ENCODE data around the gene SLC16A1.

Gene SLC16A1

GRCh38 chr1:112935461-112936111 is 20.4 kb downstream of the SLC16A1 start:
- no peak for TF ChIP-seq POLR2AphosphoS5 (IDR thresholded peaks at IDR 0.05; ENCODE audit: low read depth, low read length)
- TF ChIP-seq FOXP2 (optimal IDR thresholded peaks at IDR 0.05; ENCODE audit: borderline replicate concordance, extremely low read depth, extremely low read length, insufficient read depth), result no peak
- no peak for TF ChIP-seq TAF1 (IDR thresholded peaks at IDR 0.05; ENCODE audit: borderline replicate concordance, insufficient read depth, low read length)
- TF ChIP-seq SIN3A (IDR thresholded peaks at IDR 0.05; ENCODE audit: borderline replicate concordance, insufficient read depth, low read length), result no peak
- no peak for TF ChIP-seq REST (IDR thresholded peaks at IDR 0.05; ENCODE audit: insufficient read depth in 1 of 2, low read depth in 2 of 2, low read length in 2 of 2)

GRCh38 chr1:112934577-112934976 is 21.4 kb downstream of the SLC16A1 start:
- TF ChIP-seq REST (IDR thresholded peaks at IDR 0.05; ENCODE audit: insufficient read depth in 1 of 2, low read depth in 2 of 2, low read length in 2 of 2) (no peak), TAF1 (IDR thresholded peaks at IDR 0.05; ENCODE audit: borderline replicate concordance, insufficient read depth, low read length) (no peak), POLR2AphosphoS5 (IDR thresholded peaks at IDR 0.05; ENCODE audit: low read depth, low read length) (no peak), SIN3A (IDR thresholded peaks at IDR 0.05; ENCODE audit: borderline replicate concordance, insufficient read depth, low read length) (no peak), FOXP2 (optimal IDR thresholded peaks at IDR 0.05; ENCODE audit: borderline replicate concordance, extremely low read depth, extremely low read length, insufficient read depth) (no peak)

- TF ChIP-seq POLR2AphosphoS5 (IDR thresholded peaks at IDR 0.05; ENCODE audit: low read depth, low read length) (no peak), SIN3A (IDR thresholded peaks at IDR 0.05; ENCODE audit: borderline replicate concordance, insufficient read depth, low read length) (no peak), FOXP2 (optimal IDR thresholded peaks at IDR 0.05; ENCODE audit: borderline replicate concordance, extremely low read depth, extremely low read length, insufficient read depth) (no peak), TAF1 (IDR thresholded peaks at IDR 0.05; ENCODE audit: borderline replicate concordance, insufficient read depth, low read length) (no peak)
Observed at GRCh38 chr1:112933820-112934571, 22.0 kb downstream of the SLC16A1 start.

- TF ChIP-seq POLR2AphosphoS5 (IDR thresholded peaks at IDR 0.05; ENCODE audit: low read depth, low read length), result no peak
- TF ChIP-seq FOXP2 (optimal IDR thresholded peaks at IDR 0.05; ENCODE audit: borderline replicate concordance, extremely low read depth, extremely low read length, insufficient read depth), result no peak
- TF ChIP-seq REST (IDR thresholded peaks at IDR 0.05; ENCODE audit: insufficient read depth in 1 of 2, low read depth in 2 of 2, low read length in 2 of 2), result no peak
- TF ChIP-seq TAF1 (IDR thresholded peaks at IDR 0.05; ENCODE audit: borderline replicate concordance, insufficient read depth, low read length), result no peak
- no peak for TF ChIP-seq SIN3A (IDR thresholded peaks at IDR 0.05; ENCODE audit: borderline replicate concordance, insufficient read depth, low read length)
Observed at GRCh38 chr1:112929979-112930378, 26.0 kb downstream of the SLC16A1 start.

- TF ChIP-seq POLR2AphosphoS5 (IDR thresholded peaks at IDR 0.05; ENCODE audit: low read depth, low read length) (no peak), REST (IDR thresholded peaks at IDR 0.05; ENCODE audit: insufficient read depth in 1 of 2, low read depth in 2 of 2, low read length in 2 of 2) (no peak), TAF1 (IDR thresholded peaks at IDR 0.05; ENCODE audit: borderline replicate concordance, insufficient read depth, low read length) (no peak)
Observed at GRCh38 chr1:112927462-112927990, 28.5 kb downstream of the SLC16A1 start.

Data from PFSK-1 (cell line).